SK-N-MC (cell line): Measurements from ENCODE around the gene CCK.

Experiments
- FOXP2 ChIP-seq: optimal IDR thresholded peaks from 2 replicates; pipeline ENCODE3; 2011; ENCODE audit warnings: mild to moderate bottlenecking, moderate library complexity; ENCODE audit not compliant: insufficient read depth; ENCODE audit errors: extremely low read length, control extremely low read depth
- POLR2AphosphoS5 ChIP-seq: IDR thresholded peaks from 2 replicates; pipeline ENCODE4 v1.6.1; 2012; ENCODE audit warnings: mild to moderate bottlenecking, low read depth, low read length, borderline replicate concordance

- TF ChIP-seq FOXP2 (no peak), POLR2AphosphoS5 (no peak)
Observed at GRCh38 chr3:42228796-42229195, 37.2 kb downstream of the CCK start.
